Panc1 (cell line): ENCODE measurements around the gene CRYBG3. TPM values are rescaled to one million over a fixed set of nuclear protein-coding genes. Genes with fewer than 3 reads are reported as not detected.

ENCODE experiments used
- ATAC-seq: fragments of 200-7000 bp; cut with Tn5 transposase; 2 replicates; pipeline ENCODE4 v1.9.1; 2020; ENCODE audit warnings: mild to moderate bottlenecking, moderate library complexity
- BruUV-seq: library from RNA; stranded (reverse); fragments of 400-500 nt; replicated peaks from 2 replicates; lab custom pipeline; 2021; lab: Mats Ljungman, UMichigan
- CTCF ChIA-PET: fragments of 300-600 bp; sonication (Branson Sonifier 250); formaldehyde crosslinking; loops from one replicate; lab custom pipeline; 2022; ENCODE audit warnings: antibody characterized with exemption; lab: Charles Lee
- POLR2A ChIA-PET: fragments of 300-600 bp; sonication (Branson Sonifier 250); formaldehyde crosslinking; loops from one replicate; lab custom pipeline; 2022; ENCODE audit warnings: antibody characterized with exemption; lab: Charles Lee
- DNase-seq: peaks from one replicate; pipeline ENCODE4 v3.0.0-alpha.2; 2010; ENCODE audit warnings: low read depth, low spot score
- H3K27ac ChIP-seq: 2 replicates; pipeline ENCODE4 v1.5.1; 2011; ENCODE audit warnings: mild to moderate bottlenecking, low read length, inconsistent platforms
- H3K27me3 ChIP-seq: fragments of 200-500 bp; sonication (Bioruptor generic); 2 replicates; pipeline ENCODE4 v1.6.0; 2014; ENCODE audit warnings: low read length, inconsistent platforms; ENCODE audit not compliant: control insufficient read depth, insufficient read depth
- H3K36me3 ChIP-seq: fragments of 200-500 bp; sonication (Bioruptor generic); 2 replicates; pipeline ENCODE4 v1.5.1; 2014; ENCODE audit warnings: inconsistent platforms, mild to moderate bottlenecking, low read length, moderate library complexity; ENCODE audit not compliant: control insufficient read depth, insufficient read depth
- H3K4me1 ChIP-seq: 2 replicates; pipeline ENCODE4 v1.5.1; 2011; ENCODE audit warnings: inconsistent platforms, mild to moderate bottlenecking, low read length, moderate library complexity; ENCODE audit not compliant: control insufficient read depth, insufficient read depth
- H3K4me3 ChIP-seq, 2 experiments: 2 replicates each; pipeline ENCODE4 v1.5.1; 2011 to 2012; ENCODE audit warnings: low read depth in 2 of 2, low read length in 2 of 2, mild to moderate bottlenecking in 2 of 2, inconsistent platforms in 1 of 2, moderate library complexity in 1 of 2
- H3K9me3 ChIP-seq: fragments of 200-500 bp; sonication (Bioruptor generic); 2 replicates; pipeline ENCODE4 v1.5.1; 2014; ENCODE audit warnings: low read depth, mild to moderate bottlenecking, inconsistent platforms, low read length, moderate library complexity; ENCODE audit not compliant: control insufficient read depth, insufficient read depth
- POLR2AphosphoS5 ChIP-seq: IDR thresholded peaks from 2 replicates; pipeline ENCODE4 v1.6.1; 2012; ENCODE audit warnings: mild to moderate bottlenecking, low read depth, low read length, moderate library complexity
- SIN3A ChIP-seq: IDR thresholded peaks from 2 replicates; pipeline ENCODE4 v1.6.1; 2012; ENCODE audit warnings: low read depth, mild to moderate bottlenecking, low read length, moderate library complexity, borderline replicate concordance; ENCODE audit not compliant: insufficient read depth
- TCF7L2 ChIP-seq: IDR thresholded peaks from 2 replicates; pipeline ENCODE4 v1.6.1; 2011; ENCODE audit warnings: mild to moderate bottlenecking, low read depth, low read length, inconsistent platforms
- in situ Hi-C: cut with HindIII; loops from 2 replicates; pipeline ENCODE4 v1.10.0; 2016; ENCODE audit warnings: low sequenced_read_pairs, low pct_unique_long_range_greater_than_20kb
- intact Hi-C: fragments of 100-400 bp; cut with micrococcal nuclease; formaldehyde crosslinking; loops from one replicate; pipeline ENCODE4 v1.10.0; 2022; ENCODE audit not compliant: unreplicated experiment
- total RNA-seq: library from RNA; stranded (reverse); gene quantifications from one replicate; pipeline ENCODE4 v1.2.1, GENCODE V29; 2021; ENCODE audit not compliant: unreplicated experiment
- TF ChIP-seq, protein P1 (sequence below): fragments of 450-650 bp; IDR thresholded peaks from 2 replicates; pipeline ENCODE4 v1.5.1; 2017; ENCODE audit warnings: mild to moderate bottlenecking
- TF ChIP-seq, protein P2 (sequence below), 2 experiments: IDR thresholded peaks; 2 replicates each; pipeline ENCODE4 v1.6.1; 2011 to 2012; ENCODE audit warnings: low read depth in 2 of 2, control low read depth in 1 of 2, low read length in 1 of 2, mild to moderate bottlenecking in 1 of 2, moderate library complexity in 1 of 2; ENCODE audit not compliant: insufficient read depth in 1 of 2

CRYBG3 gene
- total RNA-seq, 1 experiment from 2014 or later = 24.6 TPM

DNA sequence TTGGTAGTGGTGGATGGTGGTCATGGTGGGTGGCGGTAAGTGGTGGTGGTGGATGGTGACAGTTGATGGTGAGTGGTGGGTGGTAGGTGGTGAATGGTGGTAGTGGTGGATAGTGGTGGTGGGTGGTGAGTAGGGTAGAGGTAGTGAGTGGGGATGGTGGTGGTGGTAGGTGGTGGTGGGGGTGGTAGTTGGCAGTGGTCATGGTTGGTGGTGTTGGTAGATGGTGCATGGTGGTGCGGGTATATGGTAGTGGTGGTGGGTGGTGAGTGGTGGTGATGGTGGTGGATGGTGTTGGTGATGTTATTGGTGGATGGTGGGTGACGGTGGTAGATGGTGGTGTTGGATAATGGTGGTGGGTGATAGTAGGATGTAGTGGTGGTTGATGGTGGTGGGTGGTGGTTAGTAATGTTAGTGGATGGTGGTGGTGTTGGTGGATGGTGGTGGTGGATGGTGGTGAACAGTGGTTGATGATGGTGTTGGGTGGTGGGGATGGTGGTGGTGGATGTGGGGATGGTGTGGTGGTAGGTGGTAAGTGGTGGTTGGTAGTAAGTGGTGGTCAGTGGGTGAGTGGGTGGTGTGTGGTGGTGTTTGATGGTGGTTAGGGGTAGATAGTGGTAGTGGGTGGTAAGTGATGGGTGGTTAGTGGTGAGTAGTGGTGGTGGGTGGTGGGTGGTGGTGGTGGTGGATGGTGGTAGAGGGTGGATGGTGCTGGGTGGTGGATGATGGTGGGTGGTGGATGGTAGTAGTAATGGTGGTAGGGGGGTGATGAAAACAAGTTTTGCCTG, 167.2 kb downstream of the CRYBG3 start:
- ChIA-PET CTCF (no interaction called here), POLR2A (no interaction called here)
- no peaks in the 10 kb centered on the region for H3K36me3 ChIP-seq
- ATAC-seq (no peak), DNase-seq (no peak)
- peaks cover 7% of the 10 kb centered on the region for H3K27me3 ChIP-seq
- no peak overlapping the region for H3K27ac ChIP-seq
- in situ Hi-C loops (no loop called here), intact Hi-C loops (no loop called here)
- H3K4me3 ChIP-seq = no peak overlapping the region
- no peak for TF ChIP-seq POLR2AphosphoS5
- no peak for TF ChIP-seq SIN3A
- no peak for TF ChIP-seq TCF7L2
- TF ChIP-seq, protein P1, sequence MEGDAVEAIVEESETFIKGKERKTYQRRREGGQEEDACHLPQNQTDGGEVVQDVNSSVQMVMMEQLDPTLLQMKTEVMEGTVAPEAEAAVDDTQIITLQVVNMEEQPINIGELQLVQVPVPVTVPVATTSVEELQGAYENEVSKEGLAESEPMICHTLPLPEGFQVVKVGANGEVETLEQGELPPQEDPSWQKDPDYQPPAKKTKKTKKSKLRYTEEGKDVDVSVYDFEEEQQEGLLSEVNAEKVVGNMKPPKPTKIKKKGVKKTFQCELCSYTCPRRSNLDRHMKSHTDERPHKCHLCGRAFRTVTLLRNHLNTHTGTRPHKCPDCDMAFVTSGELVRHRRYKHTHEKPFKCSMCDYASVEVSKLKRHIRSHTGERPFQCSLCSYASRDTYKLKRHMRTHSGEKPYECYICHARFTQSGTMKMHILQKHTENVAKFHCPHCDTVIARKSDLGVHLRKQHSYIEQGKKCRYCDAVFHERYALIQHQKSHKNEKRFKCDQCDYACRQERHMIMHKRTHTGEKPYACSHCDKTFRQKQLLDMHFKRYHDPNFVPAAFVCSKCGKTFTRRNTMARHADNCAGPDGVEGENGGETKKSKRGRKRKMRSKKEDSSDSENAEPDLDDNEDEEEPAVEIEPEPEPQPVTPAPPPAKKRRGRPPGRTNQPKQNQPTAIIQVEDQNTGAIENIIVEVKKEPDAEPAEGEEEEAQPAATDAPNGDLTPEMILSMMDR = no peak
- TF ChIP-seq, protein P2, sequence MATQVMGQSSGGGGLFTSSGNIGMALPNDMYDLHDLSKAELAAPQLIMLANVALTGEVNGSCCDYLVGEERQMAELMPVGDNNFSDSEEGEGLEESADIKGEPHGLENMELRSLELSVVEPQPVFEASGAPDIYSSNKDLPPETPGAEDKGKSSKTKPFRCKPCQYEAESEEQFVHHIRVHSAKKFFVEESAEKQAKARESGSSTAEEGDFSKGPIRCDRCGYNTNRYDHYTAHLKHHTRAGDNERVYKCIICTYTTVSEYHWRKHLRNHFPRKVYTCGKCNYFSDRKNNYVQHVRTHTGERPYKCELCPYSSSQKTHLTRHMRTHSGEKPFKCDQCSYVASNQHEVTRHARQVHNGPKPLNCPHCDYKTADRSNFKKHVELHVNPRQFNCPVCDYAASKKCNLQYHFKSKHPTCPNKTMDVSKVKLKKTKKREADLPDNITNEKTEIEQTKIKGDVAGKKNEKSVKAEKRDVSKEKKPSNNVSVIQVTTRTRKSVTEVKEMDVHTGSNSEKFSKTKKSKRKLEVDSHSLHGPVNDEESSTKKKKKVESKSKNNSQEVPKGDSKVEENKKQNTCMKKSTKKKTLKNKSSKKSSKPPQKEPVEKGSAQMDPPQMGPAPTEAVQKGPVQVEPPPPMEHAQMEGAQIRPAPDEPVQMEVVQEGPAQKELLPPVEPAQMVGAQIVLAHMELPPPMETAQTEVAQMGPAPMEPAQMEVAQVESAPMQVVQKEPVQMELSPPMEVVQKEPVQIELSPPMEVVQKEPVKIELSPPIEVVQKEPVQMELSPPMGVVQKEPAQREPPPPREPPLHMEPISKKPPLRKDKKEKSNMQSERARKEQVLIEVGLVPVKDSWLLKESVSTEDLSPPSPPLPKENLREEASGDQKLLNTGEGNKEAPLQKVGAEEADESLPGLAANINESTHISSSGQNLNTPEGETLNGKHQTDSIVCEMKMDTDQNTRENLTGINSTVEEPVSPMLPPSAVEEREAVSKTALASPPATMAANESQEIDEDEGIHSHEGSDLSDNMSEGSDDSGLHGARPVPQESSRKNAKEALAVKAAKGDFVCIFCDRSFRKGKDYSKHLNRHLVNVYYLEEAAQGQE (IDR thresholded peaks at IDR 0.05; ENCODE audit: insufficient read depth in 1 of 2, low read depth in 2 of 2, low read length in 1 of 2) = no peak
- H3K9me3 ChIP-seq = no peaks in the 10 kb centered on the region
- no peaks in the 10 kb centered on the region for H3K4me1 ChIP-seq
- no TSS peak for BruUV-seq

DNA sequence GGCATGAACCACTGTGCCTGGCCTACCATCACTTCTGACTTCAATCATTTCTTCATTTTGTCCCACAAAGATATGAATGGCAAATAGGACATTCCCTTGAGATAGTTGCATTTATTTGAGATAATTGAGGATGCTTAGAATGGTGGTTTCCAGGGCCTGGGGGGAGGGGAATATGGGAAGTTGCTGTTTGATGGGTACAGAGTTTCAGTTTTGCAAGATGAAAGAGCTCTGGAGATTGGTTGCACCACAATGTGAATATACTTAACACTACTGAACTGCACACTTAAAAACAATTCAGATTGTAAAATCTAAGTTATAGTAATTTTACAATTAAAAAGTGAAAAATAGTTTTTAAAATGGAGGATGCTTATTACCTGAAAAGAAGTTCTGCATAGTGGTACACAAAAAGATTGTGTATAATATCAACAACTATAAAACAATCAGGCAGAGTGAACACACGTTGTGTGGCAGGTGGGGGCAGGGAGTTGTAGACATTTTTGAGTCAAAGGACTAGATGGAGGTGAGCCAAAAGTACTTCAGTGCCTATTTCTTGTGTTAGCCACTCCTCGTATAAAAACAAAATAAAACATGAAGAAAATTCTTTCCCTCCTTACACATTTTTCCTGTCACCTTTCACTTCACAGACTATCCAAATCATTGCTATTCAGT, 168.9 kb downstream of the CRYBG3 start:
- peaks cover 7% of the 10 kb centered on the region for H3K27me3 ChIP-seq
- intact Hi-C loops = no loop called here
- in situ Hi-C loops = no loop called here
- no peaks in the 10 kb centered on the region for H3K4me1 ChIP-seq
- H3K9me3 ChIP-seq = no peaks in the 10 kb centered on the region
- no peak overlapping the region for H3K27ac ChIP-seq
- TF ChIP-seq, protein P2 (IDR thresholded peaks at IDR 0.05; ENCODE audit: insufficient read depth in 1 of 2, low read depth in 2 of 2, low read length in 1 of 2) = no peak
- TF ChIP-seq, protein P1 = no peak
- no peak for TF ChIP-seq TCF7L2
- no peak for TF ChIP-seq SIN3A
- no peak for TF ChIP-seq POLR2AphosphoS5
- no peak overlapping the region for H3K4me3 ChIP-seq
- DNase-seq = no peak
- ChIA-PET POLR2A (no interaction called here), CTCF (no interaction called here)
- no peak for ATAC-seq
- no peaks in the 10 kb centered on the region for H3K36me3 ChIP-seq
- BruUV-seq = no TSS peak
